Mononuclear cell (primary cell): Measurements from ENCODE around the gene ABCC1. TPM values are rescaled to one million over a fixed set of nuclear protein-coding genes. Genes with fewer than 3 reads are reported as not detected.
"Not testable (repeated sequence)": the region's sequence is repeated elsewhere in the genome, so short reads cannot be mapped to it uniquely, and the experiment has no call there.

Source experiments
- H3K27me3 ChIP-seq: 2 replicates; pipeline ENCODE4 v1.6.0; 2011; ENCODE audit warnings: low read length, control low read depth; ENCODE audit not compliant: insufficient read depth
- H3K4me1 ChIP-seq: 2 replicates; pipeline ENCODE4 v1.5.1; 2011; ENCODE audit warnings: mild to moderate bottlenecking, low read length, control low read depth; ENCODE audit not compliant: insufficient read depth
- H3K4me3 ChIP-seq: 2 replicates; pipeline ENCODE4 v1.5.1; 2011; ENCODE audit warnings: mild to moderate bottlenecking, low read length, moderate library complexity
- H3K9me3 ChIP-seq: 2 replicates; pipeline ENCODE4 v1.5.1; 2011; ENCODE audit warnings: low read depth, mild to moderate bottlenecking, control low read depth, low read length
- total RNA-seq: library from RNA; depleted of rRNA; stranded (reverse); fragments of >200 nt; gene quantifications from one replicate; pipeline ENCODE4 v1.2.3, GENCODE V29; 2012

The ABCC1 gene
- total RNA-seq, 1 donor = 27.0 TPM

GRCh38 chr16:16146380-16147315, 197.2 kb downstream of the ABCC1 start:
- no peak overlapping the region for H3K4me3 ChIP-seq
- H3K27me3 ChIP-seq = no peaks in the 10 kb centered on the region
- no peaks in the 10 kb centered on the region for H3K9me3 ChIP-seq
- H3K4me1 ChIP-seq = no peaks in the 10 kb centered on the region

GRCh38 chr16:16147316-16147999, 198.0 kb downstream of the ABCC1 start:
- Histone ChIP-seq H3K27me3 (no peaks in the 10 kb centered on the region), H3K9me3 (no peaks in the 10 kb centered on the region), H3K4me3 (no peak overlapping the region)

GRCh38 chr16:16148000-16148599, 198.7 kb downstream of the ABCC1 start:
- H3K9me3 ChIP-seq, H3K4me1 ChIP-seq, H3K4me3 ChIP-seq, H3K27me3 ChIP-seq: not testable (repeated sequence)

More at GRCh38 chr16:16147316-16147999, 198.0 kb downstream of the ABCC1 start:
- H3K4me1 ChIP-seq = no peaks in the 10 kb centered on the region

GRCh38 chr16:16148755-16149154, 199.3 kb downstream of the ABCC1 start:
- H3K4me1 ChIP-seq = no peaks in the 10 kb centered on the region
- no peaks in the 10 kb centered on the region for H3K9me3 ChIP-seq
- H3K4me3 ChIP-seq = no peak overlapping the region
- H3K27me3 ChIP-seq = no peaks in the 10 kb centered on the region

- Histone ChIP-seq H3K4me1 (no peaks in the 10 kb centered on the region), H3K9me3 (no peaks in the 10 kb centered on the region), H3K27me3 (no peaks in the 10 kb centered on the region), H3K4me3 (no peak overlapping the region)
These were observed 200.3 kb downstream of the ABCC1 start for GRCh38 chr16:16149710-16150116.

- Histone ChIP-seq H3K4me1 (no peaks in the 10 kb centered on the region), H3K9me3 (no peaks in the 10 kb centered on the region), H3K27me3 (no peaks in the 10 kb centered on the region), H3K4me3 (no peak overlapping the region)
These were observed 200.9 kb downstream of the ABCC1 start for GRCh38 chr16:16150117-16150877.

GRCh38 chr16:16150878-16151152, 201.4 kb downstream of the ABCC1 start:
- Histone ChIP-seq H3K4me1 (no peaks in the 10 kb centered on the region), H3K4me3 (no peak overlapping the region), H3K9me3 (no peaks in the 10 kb centered on the region), H3K27me3 (no peaks in the 10 kb centered on the region)

- Histone ChIP-seq H3K4me3 (no peak overlapping the region), H3K27me3 (no peaks in the 10 kb centered on the region), H3K9me3 (no peaks in the 10 kb centered on the region), H3K4me1 (no peaks in the 10 kb centered on the region)
These were observed 201.9 kb downstream of the ABCC1 start for GRCh38 chr16:16151315-16151714.

GRCh38 chr16:16153000-16153399, 203.6 kb downstream of the ABCC1 start:
- not testable (repeated sequence) for H3K4me1 ChIP-seq, H3K9me3 ChIP-seq, H3K4me3 ChIP-seq, H3K27me3 ChIP-seq

GRCh38 chr16:16154281-16154951, 205.0 kb downstream of the ABCC1 start:
- H3K4me1 ChIP-seq = no peaks in the 10 kb centered on the region

GRCh38 chr16:16155234-16155633, 205.8 kb downstream of the ABCC1 start:
- Histone ChIP-seq H3K9me3 (peaks cover 12% of the 10 kb centered on the region), H3K4me3 (no peak overlapping the region), H3K4me1 (no peaks in the 10 kb centered on the region), H3K27me3 (no peaks in the 10 kb centered on the region)

More at GRCh38 chr16:16154281-16154951, 205.0 kb downstream of the ABCC1 start:
- no peaks in the 10 kb centered on the region for H3K27me3 ChIP-seq
- H3K4me3 ChIP-seq = no peak overlapping the region
- peaks cover 12% of the 10 kb centered on the region for H3K9me3 ChIP-seq

GRCh38 chr16:16157166-16157565, 207.8 kb downstream of the ABCC1 start:
- Histone ChIP-seq H3K9me3 (peaks cover 12% of the 10 kb centered on the region), H3K4me1 (no peaks in the 10 kb centered on the region), H3K27me3 (no peaks in the 10 kb centered on the region), H3K4me3 (no peak overlapping the region)

GRCh38 chr16:16158082-16158658, 208.8 kb downstream of the ABCC1 start:
- Histone ChIP-seq H3K27me3 (no peaks in the 10 kb centered on the region), H3K9me3 (peaks cover 12% of the 10 kb centered on the region), H3K4me1 (no peaks in the 10 kb centered on the region), H3K4me3 (no peak overlapping the region)

GRCh38 chr16:16158741-16159374, 209.4 kb downstream of the ABCC1 start:
- Histone ChIP-seq H3K27me3 (no peaks in the 10 kb centered on the region), H3K4me3 (no peak overlapping the region), H3K9me3 (peaks cover 12% of the 10 kb centered on the region), H3K4me1 (no peaks in the 10 kb centered on the region)
